GM12878 (cell line): ENCODE results near the gene NOS3. TPM values are rescaled to one million over a fixed set of nuclear protein-coding genes. Genes with fewer than 3 reads are reported as not detected.
A peak's percentile ranks its signal among the peaks of the same experiment; 100 is the strongest.

Experiments used
- ATAC-seq: fragments of 200-7000 bp; cut with Tn5 transposase; 3 replicates; pipeline ENCODE4 v1.9.1; 2020; ENCODE audit warnings: mild to moderate bottlenecking, moderate library complexity
- BruUV-seq: library from RNA; stranded (reverse); fragments of 400-500 nt; replicated peaks from 2 replicates; lab custom pipeline; 2021; lab: Mats Ljungman, UMichigan
- CTCF ChIA-PET: fragments of 300-600 bp; sonication (Branson Sonifier 250); formaldehyde crosslinking; extraction: SDS; loops from one replicate; lab custom pipeline; 2021; ENCODE audit warnings: inconsistent platforms; lab: Yijun Ruan, JAX
- POLR2A ChIA-PET: fragments of 350-600 bp; formaldehyde crosslinking; extraction: SDS; loops from one replicate; lab custom pipeline; 2021; ENCODE audit warnings: inconsistent platforms; lab: Charles Lee
- RAD21 ChIA-PET: fragments of 300-600 bp; sonication (Branson Sonifier 250); formaldehyde crosslinking; loops from one replicate; lab custom pipeline; 2023; ENCODE audit warnings: antibody characterized with exemption; ENCODE audit not compliant: unreplicated experiment; lab: Charles Lee
- SMC1A ChIA-PET: fragments of 300-600 bp; sonication (Branson Sonifier 250); formaldehyde crosslinking; loops from one replicate; lab custom pipeline; 2023; ENCODE audit not compliant: unreplicated experiment, uncharacterized antibody; lab: Charles Lee
- DNase-seq: peaks from one replicate; pipeline ENCODE4 v3.0.0-alpha.2; 2011; ENCODE audit warnings: low read depth, low spot score
- FAIRE-seq: peaks from 3 replicates; lab custom pipeline; 2011; peaks lifted over from hg19 to GRCh38; lab: Jason Lieb, UNC
- H2AFZ ChIP-seq: 2 replicates; pipeline ENCODE4 v1.6.0; 2011; ENCODE audit warnings: low read depth, low read length, control low read depth; ENCODE audit not compliant: control insufficient read depth
- H3K27ac ChIP-seq: 2 replicates; pipeline ENCODE4 v1.5.1; 2011; ENCODE audit warnings: control low read depth; ENCODE audit not compliant: control insufficient read depth, insufficient read depth
- H3K27me3 ChIP-seq, 2 experiments: replicated peaks in 1 of 2; 2 replicates each; pipeline versions ENCODE4 v1.6.0 to v1.6.1; 2011; ENCODE audit warnings: low read length in 1 of 2; ENCODE audit not compliant: control insufficient read depth in 2 of 2, insufficient read depth in 2 of 2
- H3K36me3 ChIP-seq, 2 experiments: 2 replicates each; pipeline ENCODE4 v1.5.1; 2011; ENCODE audit warnings: low read length in 1 of 2; ENCODE audit not compliant: control insufficient read depth in 2 of 2, insufficient read depth in 2 of 2
- H3K4me1 ChIP-seq: 2 replicates; pipeline ENCODE4 v1.6.1; 2011; ENCODE audit warnings: mild to moderate bottlenecking, low read length, moderate library complexity, mixed read lengths; ENCODE audit not compliant: control insufficient read depth, insufficient read depth
- H3K4me2 ChIP-seq: 2 replicates; pipeline ENCODE4 v1.6.0; 2011; ENCODE audit warnings: control low read depth; ENCODE audit not compliant: control insufficient read depth, insufficient read depth
- H3K4me3 ChIP-seq: fragments of 200-600 bp; sonication (generic); 2 replicates; pipeline ENCODE4 v1.5.1; 2016
- H3K79me2 ChIP-seq: 2 replicates; pipeline ENCODE4 v1.6.0; 2011; ENCODE audit warnings: low read length; ENCODE audit not compliant: control insufficient read depth, insufficient read depth
- H3K9ac ChIP-seq: 2 replicates; pipeline ENCODE4 v1.8.0; 2011; ENCODE audit warnings: low read length, control low read depth, mixed read lengths; ENCODE audit not compliant: control insufficient read depth, insufficient read depth
- H3K9me3 ChIP-seq: replicated peaks from 3 replicates; pipeline ENCODE4 v1.5.1; 2011; ENCODE audit warnings: mild to moderate bottlenecking, low read length; ENCODE audit not compliant: control insufficient read depth, insufficient read depth
- H4K20me1 ChIP-seq: 2 replicates; pipeline ENCODE4 v1.6.0; 2011; ENCODE audit not compliant: control insufficient read depth, insufficient read depth
- ASH2L ChIP-seq: fragments of 300-600, 200-600 bp; sonication (generic); IDR thresholded peaks from 2 replicates; pipeline ENCODE4 v1.6.1; 2017; ENCODE audit warnings: low read depth, mild to moderate bottlenecking, borderline replicate concordance
- IKZF2 ChIP-seq, 2 experiments: fragments of 450-650 bp; IDR thresholded peaks; 2 replicates each; pipeline ENCODE4 v1.6.1; 2017; ENCODE audit warnings: mild to moderate bottlenecking in 2 of 2, moderate library complexity in 2 of 2
- JUNB ChIP-seq: IDR thresholded peaks from 2 replicates; pipeline ENCODE4 v1.6.1; 2016; ENCODE audit warnings: antibody characterized with exemption, mild to moderate bottlenecking
- NFYB ChIP-seq: IDR thresholded peaks from 2 replicates; pipeline ENCODE4 v1.6.1; 2011; ENCODE audit warnings: low read depth, mild to moderate bottlenecking, low read length, improper control_type of control experiment, moderate library complexity; ENCODE audit not compliant: insufficient read depth
- POLR2AphosphoS2 ChIP-seq: IDR thresholded peaks from 2 replicates; pipeline ENCODE4 v1.6.1; 2011; ENCODE audit warnings: low read depth, mild to moderate bottlenecking, low read length, improper control_type of control experiment, moderate library complexity
- RFX5 ChIP-seq: IDR thresholded peaks from 2 replicates; pipeline ENCODE4 v1.6.1; 2011; ENCODE audit warnings: low read depth, low read length, improper control_type of control experiment
- SPI1 ChIP-seq: IDR thresholded peaks from 2 replicates; pipeline ENCODE4 v1.6.1; 2011; ENCODE audit warnings: low read depth, mild to moderate bottlenecking, low read length, moderate library complexity, borderline replicate concordance; ENCODE audit not compliant: insufficient read depth
- STAT3 ChIP-seq: IDR thresholded peaks from 2 replicates; pipeline ENCODE4 v1.6.1; 2011; ENCODE audit warnings: low read depth, low read length, improper control_type of control experiment
- ZSCAN29 ChIP-seq: fragments of 450-650 bp; IDR thresholded peaks from 2 replicates; pipeline ENCODE4 v1.6.1; 2017; ENCODE audit warnings: mild to moderate bottlenecking, moderate library complexity
- WGBS: methylation state at CpG from one replicate; pipeline ENCODE4 v1.1.6; 2016; ENCODE audit warnings: low lambda C conversion rate; ENCODE audit not compliant: insufficient replicate concordance, insufficient coverage; ENCODE audit errors: missing lambda C conversion rate; 5-methylcytosine and 5-hydroxymethylcytosine counted together
- in situ Hi-C: fragments of 300-500 bp; cut with MboI; formaldehyde crosslinking; loops from 9 replicates; pipeline ENCODE4 v1.14.3; 2018; ENCODE audit warnings: mixed read lengths
- intact Hi-C: fragments of 100-400 bp; cut with micrococcal nuclease; formaldehyde crosslinking; loops from one replicate; pipeline ENCODE4 v1.14.2; 2022; ENCODE audit not compliant: unreplicated experiment
- polyA plus RNA-seq, 11 experiments: library from polyadenylated mRNA; depleted of rRNA in 4 of 11; unstranded in 6 of 11; stranded (reverse) in 5 of 11; fragments of >200 nt; fragmentation: Nextera tagmentation in 4 of 11; fragmentation: Illumina TruSeq in 1 of 11; extraction: Ambion mirVana in 4 of 11; extraction: Trizol in 1 of 11; gene quantifications; 1 replicate in 1 of 11; 2 replicates in 10 of 11; pipeline versions ENCODE4 v1.2.1 to v1.2.3, GENCODE V29; 2011 to 2016; ENCODE audit warnings: inconsistent platforms in 2 of 11, missing spikeins in 2 of 11, low read depth in 1 of 11
- total RNA-seq, 4 experiments: library from RNA; depleted of rRNA in 3 of 4; stranded (reverse); fragments of >200 nt in 3 of 4; fragmentation: Illumina TruSeq in 1 of 4; extraction: Trizol in 1 of 4; gene quantifications; 2 replicates each; pipeline versions ENCODE4 v1.2.1 to v1.2.3, GENCODE V29; 2013 to 2021
- TF ChIP-seq, protein P1 (sequence below): IDR thresholded peaks from 2 replicates; pipeline ENCODE4 v1.6.1; 2011; ENCODE audit warnings: low read depth, mild to moderate bottlenecking, low read length, moderate library complexity, borderline replicate concordance; ENCODE audit errors: extremely low read depth
- TF ChIP-seq, protein P2 (sequence below): IDR thresholded peaks from 2 replicates; pipeline ENCODE4 v1.6.1; 2012; ENCODE audit warnings: low read length, inconsistent platforms

NOS3 gene
- total and polyA plus RNA-seq, 10 of the 15 experiments (the other 5 are each of a cell fraction or from before 2014, with no cell fraction given): 0.06 to 0.92 (median 0.30) TPM; not detected in 3

DNA sequence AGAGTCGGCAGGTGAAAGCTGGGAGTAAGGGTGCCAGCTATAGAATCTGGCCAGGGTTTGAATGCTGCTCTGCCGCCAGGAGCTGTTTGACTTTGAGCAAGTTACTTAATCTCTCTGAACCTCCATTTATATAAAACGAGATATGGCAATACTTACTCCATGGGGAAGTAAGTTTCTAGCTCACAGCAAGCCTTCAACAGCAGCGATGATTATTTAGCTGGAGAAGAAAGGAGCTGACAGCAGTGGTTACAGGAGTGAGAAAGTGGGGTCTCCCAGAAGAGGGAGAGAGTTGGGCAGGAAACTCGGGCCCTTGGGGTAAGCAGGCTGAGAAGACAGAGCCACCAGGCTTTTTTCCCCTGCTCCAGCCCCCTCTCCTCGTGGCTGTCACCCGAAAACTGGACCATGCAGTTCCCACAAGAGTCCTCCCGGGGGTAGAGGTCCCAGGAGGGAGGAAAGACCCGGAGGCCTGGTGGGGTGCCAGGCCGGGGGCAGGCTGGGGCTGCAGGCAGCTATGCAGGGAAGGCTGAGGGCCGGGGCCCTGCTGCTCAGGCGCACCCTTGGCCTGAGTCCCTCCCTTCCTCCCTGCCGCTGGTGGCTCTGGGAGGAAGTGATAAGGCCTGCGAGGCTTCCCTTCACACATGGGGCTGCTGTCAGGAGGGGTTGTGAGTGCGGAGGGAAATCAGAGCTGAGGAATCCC lies 3.5 kb downstream of the NOS3 start:
- BruUV-seq: no TSS peak
- Histone ChIP-seq H2AFZ (peak overlapping the region; percentile 17; the same call in 1 of the 2 replicates), H3K4me1 (no peaks in the 10 kb centered on the region), H3K4me3 (no peak overlapping the region), H3K9me3 (no peaks in the 10 kb centered on the region; the same call in 2 of the 3 replicates), H4K20me1 (no peaks in the 10 kb centered on the region), H3K27me3 (no peaks in the 10 kb centered on the region), H3K9ac (no peak overlapping the region), H3K27ac (no peak overlapping the region), H3K4me2 (no peak overlapping the region), H3K36me3 (no peaks in the 10 kb centered on the region), H3K79me2 (no peaks in the 10 kb centered on the region)
- DNase-seq (no peak), FAIRE-seq (no peak), ATAC-seq (peak; percentile 74)
- POLR2A ChIA-PET: no interaction called here
- RAD21 ChIA-PET: interaction anchor here (1.5 kb wide), 1 partner anchor 10 kb away, joined by 4 read pairs; no protein-coding TSS in a partner anchor
- TF ChIP-seq JUNB: no peak
- no peak for TF ChIP-seq POLR2AphosphoS2
- TF ChIP-seq SPI1: peak; percentile 51; the same call in 1 of the 2 replicates
- SMC1A ChIA-PET: no interaction called here
- in situ Hi-C loops: no loop called here
- intact Hi-C loops: no loop called here
- CTCF ChIA-PET: interaction anchor here (0.7 to 1.8 kb wide), 4 partner anchors 8 to 15 kb away, joined by 3 to 8 read pairs (median 4); no protein-coding TSS in a partner anchor
- WGBS: 30% methylated on average over 15 of the region's 15 CpGs

- intact Hi-C loops: no loop called here
- H3K9me3 ChIP-seq: no peaks in the 10 kb centered on the region; the same call in 2 of the 3 replicates
- FAIRE-seq: no peak
- ChIA-PET POLR2A (interaction anchor here (0.6 kb wide), 1 partner anchor 15 kb away, joined by 3 read pairs; no protein-coding TSS in a partner anchor), SMC1A (no interaction called here), RAD21 (no interaction called here), CTCF (interaction anchor here (0.7 to 1.8 kb wide), 2 partner anchors 9 to 14 kb away, joined by 3 to 8 read pairs; no protein-coding TSS in a partner anchor)
- no peak overlapping the region for H3K4me3 ChIP-seq
- no peaks in the 10 kb centered on the region for H3K36me3 ChIP-seq
- H3K4me1 ChIP-seq: no peaks in the 10 kb centered on the region
- no peaks in the 10 kb centered on the region for H4K20me1 ChIP-seq
- H3K9ac ChIP-seq: no peak overlapping the region
- ATAC-seq: no peak
- no peaks in the 10 kb centered on the region for H3K79me2 ChIP-seq
- no peaks in the 10 kb centered on the region for H3K27me3 ChIP-seq
- H3K4me2 ChIP-seq: no peak overlapping the region
- H2AFZ ChIP-seq: peak overlapping the region; percentile 7; the same call in 1 of the 2 replicates
- WGBS: 33% methylated on average over 17 of the region's 19 CpGs
- no peak for DNase-seq
- no peak overlapping the region for H3K27ac ChIP-seq
- in situ Hi-C loops: no loop called here
- BruUV-seq: no TSS peak
- TF ChIP-seq, protein P1, sequence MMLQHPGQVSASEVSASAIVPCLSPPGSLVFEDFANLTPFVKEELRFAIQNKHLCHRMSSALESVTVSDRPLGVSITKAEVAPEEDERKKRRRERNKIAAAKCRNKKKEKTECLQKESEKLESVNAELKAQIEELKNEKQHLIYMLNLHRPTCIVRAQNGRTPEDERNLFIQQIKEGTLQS: no peak
- TF ChIP-seq ASH2L: no peak
- no peak for TF ChIP-seq NFYB
- TF ChIP-seq RFX5: no peak
- no peak for TF ChIP-seq ZSCAN29
- TF ChIP-seq IKZF2 (IDR thresholded peaks at IDR 0.05): no peak
- TF ChIP-seq, protein P2, sequence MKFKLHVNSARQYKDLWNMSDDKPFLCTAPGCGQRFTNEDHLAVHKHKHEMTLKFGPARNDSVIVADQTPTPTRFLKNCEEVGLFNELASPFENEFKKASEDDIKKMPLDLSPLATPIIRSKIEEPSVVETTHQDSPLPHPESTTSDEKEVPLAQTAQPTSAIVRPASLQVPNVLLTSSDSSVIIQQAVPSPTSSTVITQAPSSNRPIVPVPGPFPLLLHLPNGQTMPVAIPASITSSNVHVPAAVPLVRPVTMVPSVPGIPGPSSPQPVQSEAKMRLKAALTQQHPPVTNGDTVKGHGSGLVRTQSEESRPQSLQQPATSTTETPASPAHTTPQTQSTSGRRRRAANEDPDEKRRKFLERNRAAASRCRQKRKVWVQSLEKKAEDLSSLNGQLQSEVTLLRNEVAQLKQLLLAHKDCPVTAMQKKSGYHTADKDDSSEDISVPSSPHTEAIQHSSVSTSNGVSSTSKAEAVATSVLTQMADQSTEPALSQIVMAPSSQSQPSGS: no peak
- TF ChIP-seq STAT3: no peak
Measured at GRCh38 chr7:150994838-150995510, 4.2 kb downstream of the NOS3 start.
